ENCODE results near the gene MSH5.
A peak's percentile ranks its signal among the peaks of the same experiment; 100 is the strongest.

Gene MSH5

DNA sequence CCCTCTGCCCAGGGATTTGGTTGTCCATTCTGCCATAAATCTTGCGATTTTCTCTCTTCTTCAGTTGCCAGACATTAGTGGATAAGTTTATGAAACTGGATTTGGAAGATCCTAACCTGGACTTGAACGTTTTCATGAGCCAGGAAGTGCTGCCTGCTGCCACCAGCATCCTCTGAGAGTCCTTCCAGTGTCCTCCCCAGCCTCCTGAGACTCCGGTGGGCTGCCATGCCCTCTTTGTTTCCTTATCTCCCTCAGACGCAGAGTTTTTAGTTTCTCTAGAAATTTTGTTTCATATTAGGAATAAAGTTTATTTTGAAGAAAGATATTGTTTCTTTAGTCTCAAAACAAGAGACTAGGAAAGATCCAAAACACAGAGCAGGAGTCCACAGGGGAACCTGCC, 22.6 kb downstream of the MSH5 start, which contains the start of gene SAPCD1:
Gene SAPCD1, plus strand, starts transcription at position 301 of the 400 bp plus-strand sequence. CDS start 399 bp downstream, outside the sequence.
- no peak for FAIRE-seq

DNA sequence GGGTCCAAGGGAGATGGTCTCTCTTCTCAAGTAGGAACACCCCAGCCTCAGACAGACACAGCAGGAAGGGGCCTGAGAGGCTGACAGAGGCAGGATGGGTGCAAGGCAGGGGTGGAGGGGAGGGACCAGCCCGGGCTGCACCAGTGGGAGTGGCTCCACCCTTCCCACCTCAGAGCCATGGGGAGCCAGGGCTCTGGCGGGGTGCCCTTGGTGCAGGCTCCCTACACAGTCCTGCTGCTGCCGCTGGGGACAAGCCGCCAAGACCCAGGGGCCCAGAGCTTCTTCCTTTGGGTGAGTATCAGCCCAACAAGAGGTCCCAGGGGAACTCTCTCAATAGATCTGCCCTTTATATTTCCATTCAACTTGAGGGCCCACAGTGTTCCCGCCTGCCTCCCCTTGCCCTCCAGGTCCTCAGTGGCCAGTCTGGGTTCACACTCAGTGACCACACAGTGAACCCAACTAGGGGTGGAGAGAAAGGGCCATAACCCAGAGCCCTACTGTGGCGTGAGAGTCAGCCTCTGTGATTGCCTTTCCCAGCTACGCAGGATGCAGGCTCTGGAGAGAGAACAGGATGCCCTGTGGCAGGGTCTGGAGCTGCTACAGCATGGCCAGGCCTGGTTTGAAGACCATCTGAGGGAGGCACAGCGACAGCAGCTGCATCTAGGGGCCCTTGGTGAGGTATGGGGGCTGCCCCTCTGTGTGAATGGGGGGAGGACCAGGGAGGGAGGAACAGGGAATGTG, 23.2 kb downstream of the MSH5 start:
- no peak for FAIRE-seq

DNA sequence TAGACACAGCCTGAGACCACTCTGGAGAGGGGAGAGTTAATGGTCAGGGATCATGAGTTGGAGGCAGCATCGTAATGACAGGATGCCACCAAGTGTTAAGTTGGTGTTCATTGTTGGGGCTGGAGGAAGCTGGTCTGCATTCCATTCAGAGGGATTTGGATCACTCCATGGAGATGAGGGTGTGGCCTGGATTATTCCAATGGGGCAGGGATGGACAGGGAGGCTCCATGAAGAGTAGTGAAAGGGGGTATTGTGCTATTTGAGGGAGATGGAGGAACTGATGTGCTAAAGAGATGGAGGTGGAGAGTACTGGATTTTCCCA, 23.8 kb downstream of the MSH5 start:
- FAIRE-seq = no peak

DNA sequence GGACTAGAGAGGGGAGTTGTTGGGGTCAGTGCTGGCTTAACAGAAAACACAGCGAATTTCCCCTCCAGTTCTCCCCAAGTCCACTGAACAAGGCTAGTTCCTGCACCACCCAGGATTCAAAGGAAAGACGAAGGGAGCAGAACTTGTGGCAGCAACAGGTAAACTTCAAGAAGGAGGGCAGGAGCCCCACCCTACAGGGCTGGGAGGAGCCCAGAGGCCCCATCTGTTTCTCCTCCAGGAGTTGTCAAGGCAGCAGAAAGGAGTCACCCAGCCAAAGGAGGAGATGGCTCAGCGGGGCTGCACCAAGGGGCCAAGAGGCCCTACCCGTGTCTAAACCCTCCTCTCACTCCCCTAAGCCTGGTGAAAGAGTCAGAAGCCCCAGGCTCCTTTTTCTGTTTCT, 24.4 kb downstream of the MSH5 start:
- no peak for FAIRE-seq

GRCh38 chr6:31765559-31765909, 25.7 kb downstream of the MSH5 start:
- FAIRE-seq = no peak

DNA sequence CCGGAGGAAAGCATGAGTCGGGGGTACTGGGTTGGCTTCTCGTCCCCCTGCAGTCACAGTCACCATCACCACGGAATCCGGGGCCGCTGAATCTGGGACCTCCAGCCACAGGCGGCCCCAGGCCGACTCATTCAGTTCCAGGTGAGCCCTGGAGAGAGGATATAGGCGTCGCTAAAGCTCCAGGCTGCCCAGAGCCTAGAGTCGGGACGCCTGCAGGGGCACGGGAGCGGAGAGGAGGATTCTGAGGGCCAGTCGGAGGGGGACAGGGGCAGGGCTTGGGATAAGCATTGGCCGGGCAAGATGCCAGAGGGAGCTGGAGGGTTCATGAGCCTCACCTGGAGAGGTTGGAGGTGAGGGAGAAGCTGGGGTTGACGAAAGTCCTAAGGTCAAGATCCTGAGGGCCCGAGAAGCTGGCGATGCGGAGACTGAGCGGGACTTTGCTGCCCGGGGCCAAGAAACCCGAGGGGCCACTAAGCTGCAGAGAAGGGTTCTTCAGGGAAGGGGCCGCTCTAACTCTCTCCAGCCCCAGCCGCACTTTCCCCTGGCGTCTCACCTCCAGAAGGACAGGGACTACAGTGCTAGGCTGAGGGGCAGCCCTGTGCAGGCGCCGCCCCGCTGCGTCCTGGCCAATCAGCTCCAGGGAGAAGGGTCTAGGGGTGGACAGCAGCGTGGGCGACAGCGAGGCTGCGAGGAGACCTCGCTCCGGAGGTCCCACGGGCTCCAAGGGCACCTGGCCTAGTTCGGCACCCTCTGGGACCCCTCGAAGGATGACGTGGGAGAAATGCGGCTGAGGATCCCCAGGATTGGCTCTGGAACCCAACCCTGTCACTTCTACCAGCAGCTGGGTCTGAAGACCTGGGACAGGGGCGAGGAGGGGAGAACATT, 26.3 kb downstream of the MSH5 start:
- FAIRE-seq = no peak

- no peak for FAIRE-seq
Measured at GRCh38 chr6:31767096-31767645, 27.4 kb downstream of the MSH5 start.

DNA sequence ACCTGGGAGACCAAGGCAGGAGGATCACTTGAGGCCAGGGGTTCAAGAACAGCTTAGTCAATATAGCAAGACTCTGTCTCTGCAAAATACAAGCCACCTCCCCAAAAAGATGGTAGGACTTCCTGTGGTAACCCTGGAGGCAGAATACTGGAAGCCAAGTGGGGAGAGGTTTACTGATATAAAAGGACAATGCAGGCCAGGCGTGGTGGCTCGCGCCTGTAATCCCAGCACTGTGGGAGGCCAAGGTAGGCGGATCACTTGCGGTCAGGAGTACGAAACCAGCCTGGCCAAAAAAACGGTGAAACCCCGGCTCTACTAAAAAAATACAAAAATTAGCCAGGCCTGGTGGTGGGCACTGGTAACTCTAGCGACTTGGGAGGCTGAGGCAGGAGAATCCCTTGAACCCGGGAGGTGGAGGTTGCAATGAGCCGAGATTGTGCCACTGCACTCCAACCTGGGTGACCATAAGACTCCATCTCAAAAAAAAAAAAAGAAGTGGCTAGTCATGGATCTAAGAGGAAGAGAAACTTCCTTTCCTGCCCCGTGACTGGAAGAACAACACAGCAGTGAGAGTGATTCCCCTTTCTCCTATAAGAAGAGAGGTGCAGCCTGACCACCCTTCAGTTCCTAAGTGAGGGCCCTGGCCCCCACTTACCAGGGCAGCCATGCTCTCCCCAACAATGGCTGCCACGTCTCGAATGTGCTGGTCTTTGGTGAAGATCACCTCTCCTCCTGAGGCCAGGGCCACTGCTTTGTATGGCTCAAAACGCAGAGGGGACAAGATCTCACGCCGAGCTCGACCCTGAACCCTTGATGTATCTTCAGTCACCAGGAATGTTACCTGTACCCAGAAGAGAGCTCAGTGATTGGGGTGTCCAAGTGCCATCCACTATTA, 28.8 kb downstream of the MSH5 start:
- no peak for FAIRE-seq

DNA sequence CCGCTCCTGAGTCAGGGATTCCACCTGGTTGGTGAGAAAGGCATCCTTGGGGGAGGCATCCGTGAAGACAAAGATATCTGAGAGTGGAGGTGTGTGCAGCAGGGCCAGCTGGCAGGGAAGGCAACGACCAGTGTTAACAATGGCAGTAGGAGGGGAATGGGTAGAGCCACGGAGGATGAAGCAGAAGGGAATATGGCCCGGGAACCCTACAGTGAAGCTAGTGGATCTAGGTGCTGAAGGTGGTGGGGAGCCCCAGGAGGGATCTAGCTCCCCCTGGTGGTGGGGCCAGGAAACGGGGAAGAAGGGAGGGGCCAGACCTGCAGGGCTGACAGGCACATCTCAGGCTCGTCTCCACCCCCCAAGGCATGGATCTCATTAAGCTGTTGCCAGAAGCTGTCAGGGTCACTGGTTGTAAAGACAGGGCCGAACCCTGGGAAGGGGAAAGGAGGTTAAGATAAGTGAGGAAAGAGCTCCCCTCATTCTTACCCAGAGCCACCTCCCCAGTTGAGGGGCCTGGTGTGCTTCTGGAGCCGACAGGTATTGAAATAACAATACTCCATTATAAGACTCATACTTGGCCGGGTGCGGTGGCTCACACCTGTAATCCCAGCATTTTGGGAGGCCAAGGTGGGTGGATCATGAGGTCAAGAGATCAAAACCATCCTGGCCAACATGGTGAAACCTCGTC, 30.0 kb downstream of the MSH5 start:
- no peak for FAIRE-seq

DNA sequence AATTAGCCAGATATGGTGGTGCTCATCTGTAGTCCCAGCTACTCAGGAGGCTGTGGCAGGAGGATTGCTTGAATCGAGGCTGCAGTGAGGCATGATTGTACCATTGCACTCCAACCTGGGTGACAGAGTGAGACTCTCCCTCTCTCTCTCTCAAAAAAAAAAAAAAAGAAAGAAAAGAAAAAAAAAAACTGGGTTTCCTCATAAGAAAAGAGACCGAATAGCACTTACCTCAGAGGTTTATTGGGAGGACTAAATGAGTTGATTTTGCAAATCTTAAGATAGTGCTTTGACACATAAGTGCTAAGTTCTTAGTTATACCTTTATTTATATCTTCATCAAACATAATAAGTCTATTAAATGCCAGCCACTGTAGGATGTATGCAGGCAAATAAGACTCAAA, 31.1 kb downstream of the MSH5 start:
- no peak for FAIRE-seq

GRCh38 chr6:31771992-31772358, 32.2 kb downstream of the MSH5 start:
- no peak for FAIRE-seq

DNA sequence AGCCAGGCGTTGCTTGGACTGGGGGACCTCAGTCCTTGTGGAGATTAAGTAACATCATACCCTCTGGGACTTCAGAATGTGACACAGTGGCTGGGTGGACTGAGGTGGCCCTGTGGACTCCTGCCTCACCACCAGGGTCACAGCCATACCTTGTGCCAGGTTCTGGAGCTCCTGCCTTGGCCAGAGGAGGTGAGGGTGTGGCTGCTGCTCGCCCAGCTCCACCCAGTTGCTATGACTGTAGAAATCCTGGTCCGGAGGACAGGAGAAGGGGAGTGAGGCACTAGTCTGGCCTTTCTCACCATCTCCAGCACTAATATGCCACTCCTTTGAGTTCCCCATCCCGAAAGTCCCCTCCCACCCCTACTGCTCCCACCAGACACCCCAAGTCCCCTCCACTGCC, 35.4 kb downstream of the MSH5 start:
- FAIRE-seq = no peak

DNA sequence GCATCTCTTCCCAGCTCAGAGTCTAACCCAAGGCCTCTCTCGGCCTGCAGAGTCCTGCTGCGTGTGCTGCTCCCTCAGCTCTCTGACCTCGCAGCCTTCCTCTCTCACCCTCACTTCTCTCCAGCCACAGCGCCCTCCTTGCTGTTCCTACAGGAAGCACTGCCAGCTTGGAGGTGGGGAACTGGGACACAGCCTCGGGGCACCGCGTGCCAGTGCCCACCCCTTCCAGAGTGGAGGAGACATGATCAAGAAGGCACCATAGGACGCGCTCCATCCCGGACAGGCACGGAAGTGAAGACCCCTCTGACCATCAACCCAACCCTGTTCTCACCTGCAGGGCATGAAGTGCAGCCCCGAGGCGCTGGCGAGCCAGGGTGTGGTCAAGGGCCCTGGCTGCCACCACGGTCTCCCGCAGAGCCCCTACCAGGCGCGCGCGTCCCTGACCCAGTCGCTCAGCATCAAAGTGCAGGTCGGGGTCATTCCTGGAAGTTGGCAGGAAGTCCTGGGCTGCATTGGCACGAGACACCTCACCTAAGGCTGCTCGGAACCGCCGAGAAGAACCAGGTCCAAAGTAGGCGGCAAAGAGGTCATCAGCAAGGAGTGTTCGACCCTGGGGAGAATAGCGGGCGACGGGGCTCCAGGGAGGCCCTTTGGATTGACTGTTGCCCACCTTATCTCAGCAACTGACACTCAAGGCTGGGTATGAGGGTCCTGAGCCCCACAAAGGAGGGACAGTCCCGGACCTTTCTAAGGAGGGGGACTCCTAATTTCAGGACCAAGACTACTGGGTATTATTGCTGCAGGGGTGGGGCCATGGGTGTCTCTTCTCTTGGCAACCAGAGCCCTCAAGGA, 36.1 kb downstream of the MSH5 start:
- FAIRE-seq = no peak

GRCh38 chr6:31776485-31776988, 36.7 kb downstream of the MSH5 start:
- no peak for FAIRE-seq

GRCh38 chr6:31776989-31777666, 37.3 kb downstream of the MSH5 start, which contains the start of gene VWA7:
Gene VWA7 (minus strand): TSS chr6:31777328. CDS start chr6:31776779, 549 bp downstream.
- FAIRE-seq = peak; percentile 62

GRCh38 chr6:31777667-31778050, 37.9 kb downstream of the MSH5 start:
- FAIRE-seq = no peak

GRCh38 chr6:31778193-31778592, 38.4 kb downstream of the MSH5 start:
- FAIRE-seq = no peak

- FAIRE-seq = no peak
Measured at GRCh38 chr6:31778999-31779885, 39.4 kb downstream of the MSH5 start.

DNA sequence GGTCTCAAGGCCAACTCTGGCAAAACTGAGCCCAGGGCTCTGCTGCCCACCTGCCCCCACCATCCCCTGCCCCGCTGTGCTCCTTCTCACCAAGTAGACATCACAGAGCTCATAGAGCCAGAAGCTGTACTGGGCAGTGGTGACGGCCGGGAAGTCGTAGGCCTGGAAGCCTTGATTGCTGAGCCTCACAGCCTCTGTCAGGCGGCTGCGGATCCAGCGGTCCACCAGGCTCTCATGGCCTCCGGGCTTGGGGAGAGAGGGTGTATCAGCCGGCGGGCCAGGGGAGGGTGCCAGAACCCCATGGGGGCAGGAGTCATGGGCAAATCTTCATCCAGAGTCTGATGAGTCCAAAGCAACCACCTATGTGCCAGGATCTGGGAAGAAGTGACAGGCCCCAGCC, 40.1 kb downstream of the MSH5 start:
- no peak for FAIRE-seq
